Tibial nerve (tissue), 4 donors: Measurements from ENCODE around the gene FNBP1L.

Experiments
- EP300 ChIP-seq, 2 donors: sonication (generic); formaldehyde crosslinking; IDR thresholded peaks; one replicate each; pipeline ENCODE4 v1.6.1; 2017; ENCODE audit warnings: antibody characterized with exemption in 2 of 2, mild to moderate bottlenecking in 1 of 2
- POLR2A ChIP-seq, 2 donors: fragments of 450-650 bp; IDR thresholded peaks; one replicate each; pipeline ENCODE4 v1.6.1; 2017; ENCODE audit warnings: antibody characterized with exemption in 2 of 2, mild to moderate bottlenecking in 2 of 2, moderate library complexity in 2 of 2
- TF ChIP-seq, protein P1 (sequence below), 5 experiments: fragments of 200-600 bp in 3 of 5; fragments of 450-650 bp in 2 of 5; sonication (generic) in 3 of 5; IDR thresholded peaks; one replicate each; pipeline ENCODE4 v1.5.1; 2016 to 2019; ENCODE audit warnings: antibody characterized with exemption in 5 of 5, mild to moderate bottlenecking in 3 of 5, moderate library complexity in 2 of 5

DNA sequence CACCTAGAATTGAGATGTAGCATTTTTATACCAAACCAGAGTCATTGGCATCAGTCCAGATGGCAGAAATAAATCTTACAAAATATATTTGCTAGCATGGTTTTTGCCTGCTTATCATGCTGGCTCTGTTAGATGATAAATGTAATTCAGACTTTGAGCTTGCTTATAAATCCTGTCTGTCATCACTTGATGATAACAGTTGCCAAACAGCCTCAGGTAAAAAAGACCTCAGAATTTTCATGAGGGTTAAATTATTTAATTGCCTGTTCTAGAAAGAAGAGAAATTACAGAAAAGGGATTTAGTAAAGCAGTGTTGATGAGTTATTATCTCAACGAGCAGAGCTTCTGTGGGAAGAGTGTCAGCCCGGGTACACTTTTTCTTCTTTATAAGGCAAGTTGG lies 83.3 kb downstream of the FNBP1L start:
- TF ChIP-seq, protein P1, sequence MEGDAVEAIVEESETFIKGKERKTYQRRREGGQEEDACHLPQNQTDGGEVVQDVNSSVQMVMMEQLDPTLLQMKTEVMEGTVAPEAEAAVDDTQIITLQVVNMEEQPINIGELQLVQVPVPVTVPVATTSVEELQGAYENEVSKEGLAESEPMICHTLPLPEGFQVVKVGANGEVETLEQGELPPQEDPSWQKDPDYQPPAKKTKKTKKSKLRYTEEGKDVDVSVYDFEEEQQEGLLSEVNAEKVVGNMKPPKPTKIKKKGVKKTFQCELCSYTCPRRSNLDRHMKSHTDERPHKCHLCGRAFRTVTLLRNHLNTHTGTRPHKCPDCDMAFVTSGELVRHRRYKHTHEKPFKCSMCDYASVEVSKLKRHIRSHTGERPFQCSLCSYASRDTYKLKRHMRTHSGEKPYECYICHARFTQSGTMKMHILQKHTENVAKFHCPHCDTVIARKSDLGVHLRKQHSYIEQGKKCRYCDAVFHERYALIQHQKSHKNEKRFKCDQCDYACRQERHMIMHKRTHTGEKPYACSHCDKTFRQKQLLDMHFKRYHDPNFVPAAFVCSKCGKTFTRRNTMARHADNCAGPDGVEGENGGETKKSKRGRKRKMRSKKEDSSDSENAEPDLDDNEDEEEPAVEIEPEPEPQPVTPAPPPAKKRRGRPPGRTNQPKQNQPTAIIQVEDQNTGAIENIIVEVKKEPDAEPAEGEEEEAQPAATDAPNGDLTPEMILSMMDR (IDR thresholded peaks at IDR 0.05) = no peak
- TF ChIP-seq POLR2A (IDR thresholded peaks at IDR 0.05) = no peak
- TF ChIP-seq EP300 (IDR thresholded peaks at IDR 0.05) = no peak
